PFSK-1 (cell line): ENCODE results near the gene DCAF5.

Experiments
- FOXP2 ChIP-seq: optimal IDR thresholded peaks from 2 replicates; pipeline ENCODE3; 2011; ENCODE audit warnings: borderline replicate concordance, control low read depth, inconsistent platforms; ENCODE audit not compliant: insufficient read depth; ENCODE audit errors: extremely low read length, extremely low read depth
- POLR2AphosphoS5 ChIP-seq: IDR thresholded peaks from 2 replicates; pipeline ENCODE4 v1.6.1; 2012; ENCODE audit warnings: low read depth, mild to moderate bottlenecking, control low read depth, low read length, moderate library complexity
- REST ChIP-seq, 2 experiments: IDR thresholded peaks; 2 replicates each; pipeline versions ENCODE4 v1.6.1 to v1.8.0; 2011 to 2012; ENCODE audit warnings: low read depth in 2 of 2, low read length in 2 of 2, control low read depth in 1 of 2, inconsistent platforms in 1 of 2, mild to moderate bottlenecking in 1 of 2, moderate library complexity in 1 of 2; ENCODE audit not compliant: insufficient read depth in 1 of 2
- SIN3A ChIP-seq: IDR thresholded peaks from 2 replicates; pipeline ENCODE4 v1.6.1; 2012; ENCODE audit warnings: mild to moderate bottlenecking, low read length, moderate library complexity, borderline replicate concordance; ENCODE audit not compliant: insufficient read depth
- TAF1 ChIP-seq: IDR thresholded peaks from 2 replicates; pipeline ENCODE4 v1.6.1; 2012; ENCODE audit warnings: low read length, control low read depth, borderline replicate concordance; ENCODE audit not compliant: insufficient read depth

The DCAF5 gene

GRCh38 chr14:69108358-69108757 lies 44.6 kb downstream of the DCAF5 start:
- TF ChIP-seq FOXP2, result no peak
- no peak for TF ChIP-seq REST (IDR thresholded peaks at IDR 0.05; ENCODE audit: insufficient read depth in 1 of 2, low read depth in 2 of 2, low read length in 2 of 2)
- TF ChIP-seq SIN3A, result no peak
- no peak for TF ChIP-seq POLR2AphosphoS5
- no peak for TF ChIP-seq TAF1

- TF ChIP-seq SIN3A (no peak), TAF1 (no peak), REST (IDR thresholded peaks at IDR 0.05; ENCODE audit: insufficient read depth in 1 of 2, low read depth in 2 of 2, low read length in 2 of 2) (no peak), FOXP2 (no peak), POLR2AphosphoS5 (no peak)
Observed at GRCh38 chr14:69107407-69108003, 45.4 kb downstream of the DCAF5 start.

GRCh38 chr14:69106451-69106850 lies 46.5 kb downstream of the DCAF5 start:
- TF ChIP-seq SIN3A (no peak), FOXP2 (no peak), REST (IDR thresholded peaks at IDR 0.05; ENCODE audit: insufficient read depth in 1 of 2, low read depth in 2 of 2, low read length in 2 of 2) (no peak), POLR2AphosphoS5 (no peak), TAF1 (no peak)

GRCh38 chr14:69105326-69105725 lies 47.6 kb downstream of the DCAF5 start:
- TF ChIP-seq SIN3A, result no peak
- no peak for TF ChIP-seq POLR2AphosphoS5
- TF ChIP-seq REST (IDR thresholded peaks at IDR 0.05; ENCODE audit: insufficient read depth in 1 of 2, low read depth in 2 of 2, low read length in 2 of 2), result no peak
- TF ChIP-seq FOXP2, result no peak
- no peak for TF ChIP-seq TAF1

GRCh38 chr14:69101331-69101826 lies 51.5 kb downstream of the DCAF5 start:
- TF ChIP-seq SIN3A, result no peak
- no peak for TF ChIP-seq REST (IDR thresholded peaks at IDR 0.05; ENCODE audit: insufficient read depth in 1 of 2, low read depth in 2 of 2, low read length in 2 of 2)
- TF ChIP-seq POLR2AphosphoS5, result no peak
- TF ChIP-seq FOXP2, result no peak
- TF ChIP-seq TAF1, result no peak
